Bronchial epithelial cell (primary cell): ENCODE results near the gene ARL15. TPM values are rescaled to one million over a fixed set of nuclear protein-coding genes. Genes with fewer than 3 reads are reported as not detected.

ENCODE experiments used
- DNase-seq: peaks from one replicate; pipeline ENCODE4 v3.0.0-alpha.2; 2010; ENCODE audit warnings: low read depth
- FAIRE-seq: peaks from 2 replicates; lab custom pipeline; 2011; peaks lifted over from hg19 to GRCh38; lab: Jason Lieb, UNC
- H3K27me3 ChIP-seq: 2 replicates; pipeline ENCODE4 v1.5.1; 2011; ENCODE audit warnings: low read length; ENCODE audit not compliant: control insufficient read depth, insufficient read depth
- H3K36me3 ChIP-seq: 2 replicates; pipeline ENCODE4 v1.5.1; 2011; ENCODE audit warnings: low read length; ENCODE audit not compliant: control insufficient read depth, insufficient read depth
- H3K4me3 ChIP-seq: 2 replicates; pipeline ENCODE4 v1.5.1; 2011; ENCODE audit warnings: mild to moderate bottlenecking, low read depth, low read length, control low read depth
- total RNA-seq: library from RNA; depleted of rRNA; stranded (reverse); fragments of >200 nt; gene quantifications from 2 replicates; pipeline ENCODE4 v1.2.1, GENCODE V29; 2014
- TF ChIP-seq, protein P1 (sequence below): IDR thresholded peaks from 2 replicates; pipeline ENCODE4 v1.5.1; 2011; ENCODE audit warnings: mild to moderate bottlenecking, moderate library complexity, low read length, control low read depth, inconsistent platforms; ENCODE audit not compliant: insufficient read depth, severe bottlenecking

ARL15 gene
- total RNA-seq, 1 donor from 2014 or later = 13.7 TPM

DNA sequence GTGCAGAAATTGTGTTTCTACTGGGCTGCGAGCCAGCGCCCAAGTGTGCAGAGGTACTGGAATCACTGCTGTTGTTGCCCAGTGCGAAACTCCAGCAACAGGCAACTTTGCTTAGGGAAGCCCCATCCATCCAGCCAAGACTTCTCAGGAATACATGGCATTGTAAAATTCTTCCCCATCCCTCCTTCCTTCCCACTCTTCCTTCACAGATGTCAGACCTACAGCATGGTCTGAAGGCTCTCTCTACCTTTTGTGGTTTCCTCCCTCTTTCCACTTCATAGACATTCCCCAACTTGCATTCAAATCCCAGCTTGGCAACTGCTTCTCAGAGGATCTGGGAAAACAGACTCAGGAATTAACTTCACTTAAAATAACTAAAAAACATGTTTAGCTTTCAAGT is 30.4 kb downstream of the ARL15 start:
- TF ChIP-seq, protein P1, sequence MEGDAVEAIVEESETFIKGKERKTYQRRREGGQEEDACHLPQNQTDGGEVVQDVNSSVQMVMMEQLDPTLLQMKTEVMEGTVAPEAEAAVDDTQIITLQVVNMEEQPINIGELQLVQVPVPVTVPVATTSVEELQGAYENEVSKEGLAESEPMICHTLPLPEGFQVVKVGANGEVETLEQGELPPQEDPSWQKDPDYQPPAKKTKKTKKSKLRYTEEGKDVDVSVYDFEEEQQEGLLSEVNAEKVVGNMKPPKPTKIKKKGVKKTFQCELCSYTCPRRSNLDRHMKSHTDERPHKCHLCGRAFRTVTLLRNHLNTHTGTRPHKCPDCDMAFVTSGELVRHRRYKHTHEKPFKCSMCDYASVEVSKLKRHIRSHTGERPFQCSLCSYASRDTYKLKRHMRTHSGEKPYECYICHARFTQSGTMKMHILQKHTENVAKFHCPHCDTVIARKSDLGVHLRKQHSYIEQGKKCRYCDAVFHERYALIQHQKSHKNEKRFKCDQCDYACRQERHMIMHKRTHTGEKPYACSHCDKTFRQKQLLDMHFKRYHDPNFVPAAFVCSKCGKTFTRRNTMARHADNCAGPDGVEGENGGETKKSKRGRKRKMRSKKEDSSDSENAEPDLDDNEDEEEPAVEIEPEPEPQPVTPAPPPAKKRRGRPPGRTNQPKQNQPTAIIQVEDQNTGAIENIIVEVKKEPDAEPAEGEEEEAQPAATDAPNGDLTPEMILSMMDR = no peak
- no peak overlapping the region for H3K4me3 ChIP-seq
- FAIRE-seq (no peak), DNase-seq (no peak)
- no peaks in the 10 kb centered on the region for H3K36me3 ChIP-seq
- no peaks in the 10 kb centered on the region for H3K27me3 ChIP-seq

DNA sequence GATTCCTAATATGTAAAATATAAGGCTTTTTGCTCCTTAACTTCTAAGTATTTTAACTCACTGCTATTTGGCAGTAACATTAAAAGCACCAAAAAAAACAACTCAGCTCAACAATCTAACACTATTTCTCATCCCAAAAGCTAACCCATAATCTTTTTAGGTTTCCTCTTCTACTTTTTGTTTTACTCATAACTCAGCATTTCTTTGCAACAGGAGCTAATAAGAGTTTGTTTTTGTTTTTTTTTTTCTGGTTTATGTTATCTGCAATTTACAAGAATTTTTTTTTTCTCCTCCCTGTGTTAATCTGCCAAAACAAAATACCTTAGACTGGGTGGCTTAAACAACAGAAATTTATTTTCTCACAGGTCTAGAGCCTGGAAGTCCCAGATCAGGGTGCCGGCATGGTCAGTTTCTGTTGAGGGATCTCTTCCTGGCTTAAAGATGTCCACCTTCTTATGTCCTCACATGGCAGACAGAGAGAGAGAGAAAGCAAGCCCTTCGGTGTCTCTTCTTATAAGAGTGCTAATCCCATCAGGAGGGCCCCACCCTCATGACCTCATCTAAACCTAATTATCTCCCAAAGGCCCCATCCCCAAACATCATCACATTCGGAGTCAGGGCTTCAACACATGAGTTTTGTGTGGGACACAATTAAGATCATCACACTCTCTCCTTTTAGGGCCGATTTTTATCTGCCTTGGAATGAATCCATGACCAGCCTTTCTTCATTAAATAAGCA is 31.2 kb downstream of the ARL15 start:
- FAIRE-seq = no peak

DNA sequence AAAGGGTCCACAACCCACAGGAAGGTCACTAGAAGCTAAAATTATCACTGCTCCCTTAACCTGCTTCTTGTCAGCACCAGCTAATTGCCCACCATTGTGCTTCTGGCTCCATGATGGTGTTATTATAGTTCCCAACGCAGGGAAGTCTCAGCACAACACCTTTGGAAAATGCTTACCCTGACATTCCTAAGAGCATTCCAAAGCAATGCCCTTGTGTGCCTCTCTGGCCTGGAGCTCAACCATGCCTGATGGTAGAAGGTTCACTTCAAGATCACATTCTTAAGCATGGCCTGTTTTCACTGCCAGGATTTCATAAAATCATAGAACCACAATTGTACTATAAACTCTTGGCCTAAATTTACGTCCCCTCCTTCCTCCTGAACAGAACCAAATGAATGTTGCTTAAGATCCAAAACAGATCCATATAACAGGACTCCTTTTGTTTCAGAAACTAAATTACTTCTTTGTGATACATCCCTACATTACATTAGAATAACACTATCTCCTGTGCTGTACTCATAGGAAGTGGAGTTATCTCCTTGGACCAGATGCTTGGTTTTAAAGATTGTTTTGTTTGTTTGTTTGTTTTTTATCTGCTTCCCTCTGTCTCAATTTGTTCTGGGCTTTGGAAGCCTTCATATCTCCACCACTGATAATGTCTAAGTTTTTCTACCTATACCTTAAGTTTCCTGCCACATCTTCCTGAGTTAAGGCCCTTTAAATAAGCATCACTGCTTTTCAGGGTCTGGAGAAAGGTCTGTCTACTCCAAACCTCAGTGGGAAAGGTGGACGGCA is 32.1 kb downstream of the ARL15 start:
- no peaks in the 10 kb centered on the region for H3K36me3 ChIP-seq
- DNase-seq (no peak), FAIRE-seq (peak; percentile 75)
- H3K27me3 ChIP-seq = no peaks in the 10 kb centered on the region
- no peak overlapping the region for H3K4me3 ChIP-seq
- TF ChIP-seq, protein P1 = no peak

More for the DNA sequence above, 31.2 kb downstream of the ARL15 start:
- TF ChIP-seq, protein P1 = no peak
- no peaks in the 10 kb centered on the region for H3K27me3 ChIP-seq
- no peak for DNase-seq
- no peaks in the 10 kb centered on the region for H3K36me3 ChIP-seq
- H3K4me3 ChIP-seq = no peak overlapping the region

DNA sequence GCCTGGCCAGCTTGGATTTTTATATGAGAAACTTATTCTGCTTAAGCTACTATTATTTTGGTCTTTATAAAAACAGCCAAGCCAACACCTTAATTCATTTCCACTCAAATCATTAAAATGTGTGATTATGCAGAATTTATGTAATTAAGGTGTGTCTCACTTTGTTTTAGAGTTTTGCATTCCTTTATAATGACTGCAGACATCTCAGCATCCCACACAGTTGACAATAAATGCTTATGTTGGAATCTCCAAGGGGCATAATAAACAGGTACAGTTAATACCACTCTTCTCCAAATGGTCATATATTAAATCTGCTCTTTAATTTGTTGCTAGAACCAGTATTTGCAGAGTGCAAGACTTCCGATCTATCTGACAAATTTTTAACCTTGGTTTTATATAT is 34.3 kb downstream of the ARL15 start:
- no peaks in the 10 kb centered on the region for H3K36me3 ChIP-seq
- H3K27me3 ChIP-seq = no peaks in the 10 kb centered on the region
- DNase-seq (peak; percentile 10), FAIRE-seq (no peak)
- TF ChIP-seq, protein P1 = no peak
- H3K4me3 ChIP-seq = no peak overlapping the region

DNA sequence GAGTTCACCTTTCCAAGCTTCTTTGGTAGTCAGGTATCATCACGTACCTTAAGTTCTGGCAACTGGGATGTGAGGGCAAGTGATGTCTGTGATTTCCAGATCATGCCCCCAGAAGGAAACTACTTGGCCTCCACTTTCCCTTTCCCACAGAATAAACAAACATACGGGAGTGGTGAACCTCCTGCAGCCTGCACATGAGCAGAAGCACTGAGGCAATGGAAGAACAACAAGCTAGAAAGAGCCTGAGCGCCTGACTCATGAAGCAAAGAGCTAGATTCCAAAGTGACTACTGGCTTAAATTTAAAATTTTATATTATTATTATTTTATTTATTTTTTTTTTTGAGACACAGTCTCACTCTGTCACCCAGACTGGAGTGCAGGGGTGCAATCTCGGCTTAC is 35.0 kb downstream of the ARL15 start:
- no peaks in the 10 kb centered on the region for H3K27me3 ChIP-seq
- TF ChIP-seq, protein P1 = no peak
- FAIRE-seq (no peak), DNase-seq (no peak)
- no peak overlapping the region for H3K4me3 ChIP-seq
- H3K36me3 ChIP-seq = no peaks in the 10 kb centered on the region
